ENCODE results near the gene PIP4K2B. TPM values are rescaled to one million over a fixed set of nuclear protein-coding genes. Genes with fewer than 3 reads are reported as not detected.
A peak's percentile ranks its signal among the peaks of the same experiment; 100 is the strongest.

Gene PIP4K2B
- total and polyA plus RNA-seq, 4 donors, result 16.1 to 42.3 (median 29.2) TPM

- H3K36me3 ChIP-seq (ENCODE audit: control insufficient read depth in 4 of 4, insufficient read depth in 4 of 4, low read length in 4 of 4), result peaks cover 0 to 40% (median 33%) of the 10 kb centered on the region in 4 donors
- 67 to 80% methylated on average over 15 of the region's 15 CpGs for WGBS, 2 donors
- peaks cover 0 to 31% (median 7%) of the 10 kb centered on the region in 5 donors for H3K4me1 ChIP-seq (ENCODE audit: control insufficient read depth in 5 of 5, insufficient read depth in 5 of 5, low read length in 5 of 5)
- no peaks in the 10 kb centered on the region for H3K9me3 ChIP-seq (ENCODE audit: control insufficient read depth in 4 of 4, insufficient read depth in 3 of 4, low read length in 3 of 4)
- H3K4me3 ChIP-seq, result no peak overlapping the region
- DNase-seq, result peak in 2 of 3 donors; percentile 46 to 54
- H3K27me3 ChIP-seq (ENCODE audit: control insufficient read depth in 3 of 3, insufficient read depth in 3 of 3, low read length in 2 of 3), result no peaks in the 10 kb centered on the region
- H3K9ac ChIP-seq (ENCODE audit: insufficient read depth in 1 of 2, low read length in 2 of 2), result no peak overlapping the region
- no peak overlapping the region for H3K27ac ChIP-seq (ENCODE audit: low read depth in 1 of 2, low read length in 1 of 2)
- no peak for ATAC-seq (ENCODE audit: insufficient read depth, low FRiP score)
- TF ChIP-seq CTCF (IDR thresholded peaks at IDR 0.05; ENCODE audit: control extremely low read depth, extremely low read depth), result no peak
Measured at GRCh38 chr17:38733982-38734973, 65.1 kb downstream of the PIP4K2B start.

DNA sequence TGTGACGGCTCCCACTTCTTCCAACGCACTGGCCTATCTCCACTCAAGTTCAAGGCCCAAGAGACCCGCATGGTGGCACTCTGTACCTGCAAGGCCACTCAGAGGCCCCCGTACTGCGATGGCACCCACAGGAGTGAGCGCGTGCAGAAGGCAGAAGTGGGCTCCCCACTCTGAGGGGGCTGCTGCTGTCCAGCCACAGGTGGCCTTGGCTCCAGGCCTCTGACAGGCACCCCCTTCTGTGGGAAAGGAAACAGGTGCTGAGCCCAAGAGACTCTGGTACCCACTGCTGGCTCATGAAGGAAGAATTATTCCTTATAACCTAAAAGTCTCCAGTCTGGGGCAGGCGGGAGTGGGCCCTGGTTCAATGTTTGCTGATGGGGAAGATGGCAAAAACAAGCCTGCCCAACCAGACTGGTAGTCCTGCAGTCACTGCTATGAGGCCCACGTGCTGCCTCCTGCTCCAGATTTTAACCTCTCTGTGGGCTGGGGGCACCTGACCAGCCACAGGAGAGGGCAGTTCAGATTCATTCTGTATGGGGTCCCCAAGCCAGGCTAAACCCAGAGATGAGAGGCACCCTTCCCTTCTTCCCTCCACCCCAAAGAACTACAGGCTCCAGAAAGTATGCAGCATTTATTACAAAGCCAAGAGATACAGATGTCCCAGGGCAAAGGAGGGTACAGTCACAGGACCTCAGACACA, 65.9 kb downstream of the PIP4K2B start:
- DNase-seq (no peak), ATAC-seq (ENCODE audit: insufficient read depth, low FRiP score) (no peak)
- TF ChIP-seq CTCF (IDR thresholded peaks at IDR 0.05; ENCODE audit: control extremely low read depth, extremely low read depth), result no peak
- H3K27me3 ChIP-seq (ENCODE audit: control insufficient read depth in 3 of 3, insufficient read depth in 3 of 3, low read length in 2 of 3), result no peaks in the 10 kb centered on the region
- H3K27ac ChIP-seq (ENCODE audit: low read depth in 1 of 2, low read length in 1 of 2), result peak overlapping the region in 1 of 2 donors; percentile 15
- 77 to 88% methylated on average over 9 of the region's 9 CpGs for WGBS, 2 donors
- H3K9me3 ChIP-seq (ENCODE audit: control insufficient read depth in 4 of 4, insufficient read depth in 3 of 4, low read length in 3 of 4), result no peaks in the 10 kb centered on the region
- no peak overlapping the region for H3K4me3 ChIP-seq
- peaks cover 0 to 36% (median 11%) of the 10 kb centered on the region in 5 donors for H3K4me1 ChIP-seq (ENCODE audit: control insufficient read depth in 5 of 5, insufficient read depth in 5 of 5, low read length in 5 of 5)
- peaks cover 0 to 32% (median 26%) of the 10 kb centered on the region in 4 donors for H3K36me3 ChIP-seq (ENCODE audit: control insufficient read depth in 4 of 4, insufficient read depth in 4 of 4, low read length in 4 of 4)
- H3K9ac ChIP-seq (ENCODE audit: insufficient read depth in 1 of 2, low read length in 2 of 2), result no peak overlapping the region

- ATAC-seq (ENCODE audit: insufficient read depth, low FRiP score), result no peak
- H3K27ac ChIP-seq (ENCODE audit: low read depth in 1 of 2, low read length in 1 of 2), result peak overlapping the region in 1 of 2 donors; percentile 36
- no peaks in the 10 kb centered on the region for H3K27me3 ChIP-seq (ENCODE audit: control insufficient read depth in 3 of 3, insufficient read depth in 3 of 3, low read length in 2 of 3)
- no peak for TF ChIP-seq CTCF (IDR thresholded peaks at IDR 0.05; ENCODE audit: control extremely low read depth, extremely low read depth)
- peaks cover 0 to 29% (median 20%) of the 10 kb centered on the region in 4 donors for H3K36me3 ChIP-seq (ENCODE audit: control insufficient read depth in 4 of 4, insufficient read depth in 4 of 4, low read length in 4 of 4)
- H3K4me1 ChIP-seq (ENCODE audit: control insufficient read depth in 5 of 5, insufficient read depth in 5 of 5, low read length in 5 of 5), result peaks cover 0 to 36% (median 16%) of the 10 kb centered on the region in 5 donors
- no peaks in the 10 kb centered on the region for H3K9me3 ChIP-seq (ENCODE audit: control insufficient read depth in 4 of 4, insufficient read depth in 3 of 4, low read length in 3 of 4)
- no peak for DNase-seq
- WGBS, 2 donors, result 76 to 85% methylated on average over 7 of the region's 7 CpGs
- H3K9ac ChIP-seq (ENCODE audit: insufficient read depth in 1 of 2, low read length in 2 of 2), result no peak overlapping the region
- no peak overlapping the region for H3K4me3 ChIP-seq
Measured at GRCh38 chr17:38732376-38733281, 66.7 kb downstream of the PIP4K2B start.

Data from lung (tissue), 12 donors.